ENCODE data around the gene EPS8L3.
"Not testable (repeated sequence)": the region's sequence is repeated elsewhere in the genome, so short reads cannot be mapped to it uniquely, and the experiment has no call there.

EPS8L3 gene

GRCh38 chr1:109733236-109733870 is 30.4 kb downstream of the EPS8L3 start:
- no peak for DNase-seq (ENCODE audit: low spot score)

GRCh38 chr1:109732390-109732881 is 31.3 kb downstream of the EPS8L3 start:
- DNase-seq (ENCODE audit: low spot score): no peak

- no peak for DNase-seq (ENCODE audit: low spot score)
Observed at GRCh38 chr1:109730666-109731065, 33.1 kb downstream of the EPS8L3 start.

GRCh38 chr1:109728870-109729269 is 34.9 kb downstream of the EPS8L3 start:
- DNase-seq (ENCODE audit: low spot score): no peak

- no peak for DNase-seq (ENCODE audit: low spot score)
Observed at GRCh38 chr1:109726728-109727373, 36.9 kb downstream of the EPS8L3 start.

- DNase-seq (ENCODE audit: low spot score): no peak
Observed at GRCh38 chr1:109726007-109726406, 37.7 kb downstream of the EPS8L3 start.

- no peak for DNase-seq (ENCODE audit: low spot score)
Observed at GRCh38 chr1:109725510-109725909, 38.2 kb downstream of the EPS8L3 start.

- DNase-seq (ENCODE audit: low spot score): no peak
Observed at GRCh38 chr1:109724933-109725332, 38.8 kb downstream of the EPS8L3 start.

GRCh38 chr1:109722908-109723691 is 40.6 kb downstream of the EPS8L3 start:
- DNase-seq (ENCODE audit: low spot score): no peak

- no peak for DNase-seq (ENCODE audit: low spot score)
Observed at GRCh38 chr1:109721971-109722370, 41.8 kb downstream of the EPS8L3 start.

GRCh38 chr1:109721042-109721441 is 42.7 kb downstream of the EPS8L3 start:
- no peak for DNase-seq (ENCODE audit: low spot score)

- no peak for DNase-seq (ENCODE audit: low spot score)
Observed at GRCh38 chr1:109719337-109719837, 44.3 kb downstream of the EPS8L3 start.

GRCh38 chr1:109718495-109718894 is 45.2 kb downstream of the EPS8L3 start:
- no peak for DNase-seq (ENCODE audit: low spot score)

- no peak for DNase-seq (ENCODE audit: low spot score)
Observed at GRCh38 chr1:109717729-109718128, 46.0 kb downstream of the EPS8L3 start.

- DNase-seq (ENCODE audit: low spot score): no peak
Observed at GRCh38 chr1:109716570-109717090, 47.1 kb downstream of the EPS8L3 start.

GRCh38 chr1:109716121-109716520 is 47.6 kb downstream of the EPS8L3 start:
- no peak for DNase-seq (ENCODE audit: low spot score)

GRCh38 chr1:109714661-109715372 is 48.9 kb downstream of the EPS8L3 start:
- DNase-seq (ENCODE audit: low spot score): no peak

- no peak for DNase-seq (ENCODE audit: low spot score)
Observed at GRCh38 chr1:109713636-109714035, 50.1 kb downstream of the EPS8L3 start.

- DNase-seq (ENCODE audit: low spot score): no peak
Observed at GRCh38 chr1:109712321-109712864, 51.3 kb downstream of the EPS8L3 start.

GRCh38 chr1:109711593-109712320 is 52.0 kb downstream of the EPS8L3 start, which contains the start of gene GSTM5:
Gene GSTM5, plus strand, starts transcription at chr1:109712251. Its CDS starts 62 bp downstream, at chr1:109712313.
- DNase-seq (ENCODE audit: low spot score): not testable (repeated sequence)

GRCh38 chr1:109709822-109710221 is 53.9 kb downstream of the EPS8L3 start:
- DNase-seq (ENCODE audit: low spot score): not testable (repeated sequence)

Data from CD4-positive, alpha-beta T cell treated with Interleukin-15 for 4 hours (primary cell).